ENCODE results near the gene BCL2L12.

The BCL2L12 gene

GRCh38 chr19:49685845-49686332 is 20.2 kb downstream of the BCL2L12 start:
- no peak for DNase-seq

GRCh38 chr19:49686503-49687088 is 20.9 kb downstream of the BCL2L12 start:
- no peak for DNase-seq

GRCh38 chr19:49687150-49687549 is 21.4 kb downstream of the BCL2L12 start:
- no peak for DNase-seq

DNA sequence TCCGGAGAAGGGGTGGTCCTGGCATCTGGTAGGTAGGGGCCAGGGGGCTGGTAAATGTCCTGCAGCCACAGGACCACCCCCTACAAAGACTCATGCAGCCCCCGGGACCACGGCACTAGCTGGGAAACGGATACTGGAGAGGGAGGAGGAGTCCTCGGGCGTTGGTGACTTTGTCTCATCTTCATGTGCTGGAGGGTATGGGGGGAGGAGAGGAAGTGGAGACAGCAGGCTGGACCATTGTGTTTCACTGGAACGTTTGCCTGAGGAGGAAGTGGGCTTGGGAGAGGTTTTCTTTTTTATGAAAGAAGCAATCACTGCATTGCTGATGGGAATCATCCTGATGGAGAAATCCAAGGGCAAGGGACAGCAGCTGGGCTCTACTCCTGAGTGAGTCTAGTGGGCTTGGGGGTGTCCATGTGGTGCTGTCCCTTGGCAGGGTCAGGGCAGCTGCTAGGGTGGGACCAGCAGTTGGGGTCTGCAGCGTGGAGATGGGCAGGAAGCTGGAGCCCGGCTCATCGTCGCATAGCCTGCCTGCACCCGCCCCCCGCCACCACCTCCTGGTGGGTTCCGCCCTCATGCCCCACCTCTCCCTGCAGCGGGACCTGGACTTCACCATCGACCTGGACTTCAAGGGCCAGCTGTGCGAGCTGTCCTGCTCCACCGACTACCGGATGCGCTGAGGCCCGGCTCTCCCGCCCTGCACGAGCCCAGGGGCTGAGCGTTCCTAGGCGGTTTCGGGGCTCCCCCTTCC is 22.0 kb downstream of the BCL2L12 start:
- no peak for DNase-seq

- no peak for DNase-seq
These were observed 22.9 kb downstream of the BCL2L12 start for GRCh38 chr19:49688531-49689132.

- peak in 4 of 6 experiments; percentile 9 to 35 (median 20) for DNase-seq
These were observed 23.7 kb downstream of the BCL2L12 start, which contains the start of gene ADM5 for GRCh38 chr19:49689133-49690078. ADM5 (plus strand) TSS chr19:49689594; CDS start chr19:49689838, 244 bp downstream.

GRCh38 chr19:49690079-49690655 is 24.4 kb downstream of the BCL2L12 start:
- DNase-seq: no peak

DNA sequence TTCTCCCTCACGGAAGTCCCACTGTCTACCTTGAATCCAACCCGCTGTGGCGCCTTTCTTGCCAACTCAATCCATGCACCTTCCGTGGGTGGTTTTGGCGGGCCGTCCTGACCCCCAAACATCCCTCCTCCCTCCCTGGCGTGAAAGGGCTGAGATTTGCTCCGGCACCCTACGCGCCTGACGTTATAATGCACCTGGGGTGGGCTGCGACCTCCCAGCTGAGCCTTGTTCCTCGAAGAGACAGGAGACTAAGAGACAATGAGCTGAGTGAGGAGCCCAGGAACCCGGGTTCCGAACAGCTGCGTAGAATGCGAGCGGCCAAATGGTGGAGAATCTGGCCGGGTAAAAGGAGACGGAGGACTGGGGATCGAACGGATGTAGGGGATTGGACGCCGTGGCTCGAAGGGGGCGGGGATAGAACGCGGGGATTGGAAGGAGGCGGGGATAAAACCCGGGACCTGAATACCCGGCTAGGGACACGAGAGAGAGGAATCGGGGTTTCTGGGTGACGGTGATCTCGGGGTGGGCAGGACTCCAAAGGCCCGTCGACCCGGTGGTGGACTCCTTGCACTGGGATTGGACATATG is 25.0 kb downstream of the BCL2L12 start, which contains the start of gene CPT1C:
TSS of gene CPT1C (plus strand) at position 461 of the 587 bp plus-strand sequence. CDS start 1,137 bp downstream, outside the sequence.
- DNase-seq: peak in 5 of 6 experiments; percentile 40 to 63 (median 44)

- peak in 3 of 6 experiments; percentile 11 to 14 (median 13) for DNase-seq
These were observed 25.8 kb downstream of the BCL2L12 start for GRCh38 chr19:49691243-49692146.

DNA sequence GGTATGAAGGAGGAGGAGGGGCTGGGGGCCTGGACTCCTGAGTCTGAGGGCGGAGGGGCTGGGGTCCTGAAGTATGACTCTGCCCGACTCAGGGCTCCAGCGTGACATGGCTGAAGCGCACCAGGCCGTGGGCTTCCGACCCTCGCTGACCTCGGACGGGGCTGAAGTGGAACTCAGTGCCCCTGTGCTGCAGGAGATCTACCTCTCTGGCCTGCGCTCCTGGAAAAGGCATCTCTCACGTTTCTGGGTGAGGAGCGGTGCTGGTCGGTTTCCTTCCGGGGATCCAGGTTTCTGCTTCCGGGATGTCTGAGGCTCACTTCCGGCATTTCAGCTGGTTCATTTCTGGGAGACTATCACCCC is 26.4 kb downstream of the BCL2L12 start:
- DNase-seq: no peak

- DNase-seq: no peak
These were observed 30.4 kb downstream of the BCL2L12 start for GRCh38 chr19:49696115-49696514.

GRCh38 chr19:49696865-49697264 is 31.1 kb downstream of the BCL2L12 start:
- DNase-seq: no peak

- no peak for DNase-seq
These were observed 33.6 kb downstream of the BCL2L12 start for GRCh38 chr19:49699364-49699763.

- DNase-seq: no peak
These were observed 34.8 kb downstream of the BCL2L12 start for GRCh38 chr19:49700563-49700962.

DNA sequence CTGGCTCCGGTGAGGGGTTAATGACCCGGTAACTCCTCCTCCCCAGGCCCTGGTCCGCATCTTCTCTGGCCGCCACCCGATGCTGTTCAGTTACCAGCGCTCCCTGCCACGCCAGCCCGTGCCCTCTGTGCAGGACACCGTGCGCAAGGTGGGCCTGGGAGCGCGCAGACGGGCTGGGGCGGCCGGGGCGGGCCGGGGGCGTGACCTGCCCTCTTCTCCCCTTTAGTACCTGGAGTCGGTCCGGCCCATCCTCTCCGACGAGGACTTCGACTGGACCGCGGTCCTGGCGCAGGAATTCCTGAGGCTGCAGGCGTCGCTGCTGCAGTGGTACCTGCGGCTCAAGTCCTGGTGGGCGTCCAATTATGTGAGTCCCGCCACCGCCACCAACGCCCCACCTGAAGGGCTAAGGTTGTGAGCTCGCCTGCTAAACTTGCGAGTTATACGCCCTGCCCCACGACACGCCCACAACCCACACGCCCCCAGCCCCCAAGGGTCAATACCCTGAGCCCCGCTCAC is 35.6 kb downstream of the BCL2L12 start:
- no peak for DNase-seq

DNA sequence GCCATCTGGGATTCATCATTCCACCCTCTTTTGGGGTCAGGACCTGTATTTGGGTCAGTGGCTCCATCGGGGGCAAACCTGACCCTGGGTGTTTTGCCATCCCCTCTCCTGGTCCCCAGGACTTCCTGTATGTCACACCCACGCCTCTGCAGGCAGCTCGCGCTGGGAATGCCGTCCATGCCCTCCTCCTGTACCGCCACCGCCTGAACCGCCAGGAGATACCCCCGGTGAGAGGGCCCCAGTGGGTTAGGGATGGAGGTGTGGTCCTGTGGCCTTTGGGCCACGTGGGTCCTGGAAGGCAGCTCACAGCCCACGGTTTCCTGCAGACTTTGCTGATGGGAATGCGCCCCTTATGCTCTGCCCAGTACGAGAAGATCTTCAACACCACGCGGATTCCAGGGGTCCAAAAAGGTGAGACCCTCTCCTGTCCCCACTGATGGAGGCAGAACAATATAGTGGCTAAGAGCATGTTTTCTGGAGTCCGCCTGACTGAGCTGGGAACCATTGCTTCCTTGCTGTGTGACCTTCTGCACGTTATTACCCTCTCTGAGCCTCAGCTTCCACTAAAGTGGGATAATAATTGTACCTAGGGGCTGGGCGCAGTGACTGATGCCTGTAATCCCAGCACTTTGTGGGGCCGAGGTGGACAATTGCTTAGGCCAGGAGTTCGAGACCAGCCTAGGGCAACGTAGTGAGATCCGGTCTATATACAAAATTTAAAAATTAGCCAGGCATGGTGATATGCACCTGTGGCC is 39.3 kb downstream of the BCL2L12 start:
- no peak for DNase-seq

DNA sequence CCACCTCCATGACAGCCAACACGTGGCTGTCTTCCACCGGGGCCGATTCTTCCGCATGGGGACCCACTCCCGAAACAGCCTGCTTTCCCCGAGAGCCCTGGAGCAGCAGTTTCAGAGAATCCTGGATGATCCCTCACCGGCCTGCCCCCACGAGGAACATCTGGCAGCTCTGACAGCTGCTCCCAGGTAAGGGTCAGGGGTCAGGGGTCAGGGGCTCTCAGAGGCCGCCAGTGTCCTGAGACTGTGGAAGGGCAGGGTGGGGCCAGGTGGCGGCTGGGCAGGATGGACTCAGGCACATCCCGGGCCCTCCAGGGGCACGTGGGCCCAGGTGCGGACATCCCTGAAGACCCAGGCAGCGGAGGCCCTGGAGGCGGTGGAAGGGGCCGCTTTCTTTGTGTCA is 40.2 kb downstream of the BCL2L12 start:
- no peak for DNase-seq

- DNase-seq: no peak
These were observed 44.7 kb downstream of the BCL2L12 start for GRCh38 chr19:49710372-49710951.

DNA sequence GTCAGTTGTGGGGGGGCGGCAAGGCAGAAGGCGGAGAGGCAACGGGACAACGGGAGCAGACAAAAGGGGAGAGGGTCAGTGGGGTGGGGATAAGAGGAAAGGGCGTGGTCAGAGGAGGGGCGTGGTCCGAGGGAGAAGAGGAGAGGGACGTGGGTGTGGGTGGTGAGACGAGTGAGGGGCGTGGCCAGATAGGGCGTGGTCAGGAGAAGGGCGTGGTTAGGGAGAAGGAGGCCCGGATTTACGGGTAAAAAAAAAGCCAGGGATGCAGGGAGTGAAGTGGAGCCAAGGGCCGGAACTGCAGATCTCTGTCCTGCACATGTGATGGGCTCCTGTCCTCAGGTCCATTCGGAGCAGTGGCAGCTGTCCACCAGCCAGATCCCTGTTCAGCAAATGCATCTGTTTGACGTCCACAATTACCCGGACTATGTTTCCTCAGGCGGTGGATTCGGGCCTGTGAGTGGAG is 46.7 kb downstream of the BCL2L12 start:
- DNase-seq: no peak

Data from stimulated activated naive CD4-positive, alpha-beta T cell (primary cell).